Erythroblast (primary cell): ENCODE data around the gene PDE6D.

Experiments
- DNase-seq, 2 experiments: peaks; one replicate each; lab custom pipeline; 2025; lab: John Stamatoyannopoulos, UW
- GATA1 ChIP-seq: IDR thresholded peaks from 2 replicates; pipeline ENCODE4 v1.6.1; 2011; ENCODE audit warnings: low read depth, mild to moderate bottlenecking, control low read depth, low read length, moderate library complexity
- POLR2A ChIP-seq: IDR thresholded peaks from 2 replicates; pipeline ENCODE4 v1.6.1; 2011; ENCODE audit warnings: mild to moderate bottlenecking, low read length

PDE6D gene

GRCh38 chr2:231682603-231683291 is 98.3 kb downstream of the PDE6D start:
- TF ChIP-seq GATA1 (no peak), POLR2A (no peak)
- no peak for DNase-seq
